Activated CD4-positive, alpha-beta T cell treated with anti-CD3 and anti-CD28 coated beads, Interleukin-2, amount 50 U/mL, for 4 hours (primary cell): ENCODE data around the gene UQCR11.
"Not testable (repeated sequence)": the region's sequence is repeated elsewhere in the genome, so short reads cannot be mapped to it uniquely, and the experiment has no call there.

Source experiments
- DNase-seq, 2 experiments: peaks; one replicate each; pipeline ENCODE4 v3.0.0-alpha.2; 2020

Gene UQCR11

DNA sequence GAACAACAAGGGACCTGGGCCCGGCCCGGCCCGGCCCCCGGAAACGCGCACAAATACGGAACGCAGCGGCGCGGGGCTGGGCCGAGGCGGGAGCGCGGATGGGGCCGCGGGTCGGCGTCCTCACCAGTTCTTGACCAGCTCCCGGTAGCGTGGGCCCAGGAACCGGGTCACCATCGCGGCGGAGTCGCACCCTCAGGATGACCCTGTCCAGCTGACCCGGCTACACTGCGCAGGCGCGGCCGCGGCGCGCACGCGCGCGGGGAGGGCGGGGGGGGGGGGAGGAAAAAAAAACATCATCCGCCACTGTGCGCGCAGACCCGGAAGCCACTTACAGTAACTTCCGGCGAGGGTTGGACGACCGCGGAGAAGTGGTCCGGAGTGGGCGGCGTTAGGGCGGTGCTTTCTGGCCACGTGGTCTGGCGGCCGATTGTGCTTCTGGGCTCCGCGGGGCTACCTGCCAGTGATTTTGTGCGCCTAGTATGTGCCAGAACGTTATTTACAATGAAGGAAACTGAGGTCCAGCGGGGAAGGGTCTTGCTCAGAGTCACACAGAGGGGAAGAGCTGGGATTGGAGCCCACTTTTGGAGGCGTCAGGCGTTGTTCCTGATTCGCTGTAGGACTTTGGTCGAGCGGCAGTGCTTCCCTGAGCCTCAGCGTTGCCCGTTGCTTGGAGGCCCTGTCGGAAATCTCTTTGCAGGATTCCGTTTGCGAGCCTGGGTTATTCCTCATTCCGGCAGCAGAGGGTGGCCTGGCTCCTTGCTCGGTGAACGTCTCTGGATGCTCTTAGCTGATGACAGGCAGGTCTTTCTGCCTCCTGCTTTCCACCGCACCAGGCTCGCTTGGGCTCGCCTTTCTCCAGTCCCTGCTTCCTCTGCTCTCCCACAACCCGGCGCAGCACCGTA lies at the start of gene UQCR11:
Gene UQCR11, minus strand, starts transcription at position 227 of the 902 bp plus-strand sequence. Its CDS starts 53 bp downstream, at position 174.
- peak; percentile 87 to 89 for DNase-seq

DNA sequence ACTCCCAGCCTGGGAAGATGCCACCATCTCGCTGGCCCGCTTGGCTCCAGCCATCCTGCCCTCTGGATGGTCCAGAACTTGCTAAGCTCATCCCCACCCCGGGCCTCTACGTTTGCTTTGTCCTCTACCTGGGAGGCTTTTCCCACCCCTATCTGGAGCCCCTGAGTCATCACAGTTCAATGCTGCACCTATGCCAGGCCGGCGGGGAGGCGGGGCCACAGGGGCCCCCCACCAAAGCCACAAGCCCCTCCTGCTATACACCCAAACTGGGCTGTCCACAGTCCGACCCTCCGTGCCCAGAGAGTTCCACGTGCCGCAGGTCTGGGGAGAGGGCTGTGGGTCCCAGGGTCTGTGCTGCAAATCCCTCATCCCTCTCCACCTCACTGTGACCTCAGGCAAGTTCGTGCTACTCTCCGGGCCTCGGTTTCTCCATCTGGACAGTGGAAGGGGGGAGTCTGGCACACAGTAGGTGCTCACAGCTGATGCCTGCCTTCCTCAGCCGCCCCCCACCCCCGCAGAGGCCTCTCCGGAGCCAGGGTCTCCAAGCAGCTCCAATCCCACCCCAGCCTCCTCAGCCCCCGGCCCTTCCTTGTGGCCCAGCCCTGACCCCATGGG lies 49.0 kb upstream of the UQCR11 start:
- no peak for DNase-seq

- DNase-seq, result no peak
These were observed 48.0 kb upstream of the UQCR11 start for GRCh38 chr19:1653300-1653628.

GRCh38 chr19:1652471-1653299 lies 47.4 kb upstream of the UQCR11 start, which contains the start of gene TCF3:
Gene TCF3, minus strand, starts transcription at chr19:1652615. Its CDS starts 2,367 bp downstream, at chr19:1650248.
- DNase-seq, result peak; percentile 97

DNA sequence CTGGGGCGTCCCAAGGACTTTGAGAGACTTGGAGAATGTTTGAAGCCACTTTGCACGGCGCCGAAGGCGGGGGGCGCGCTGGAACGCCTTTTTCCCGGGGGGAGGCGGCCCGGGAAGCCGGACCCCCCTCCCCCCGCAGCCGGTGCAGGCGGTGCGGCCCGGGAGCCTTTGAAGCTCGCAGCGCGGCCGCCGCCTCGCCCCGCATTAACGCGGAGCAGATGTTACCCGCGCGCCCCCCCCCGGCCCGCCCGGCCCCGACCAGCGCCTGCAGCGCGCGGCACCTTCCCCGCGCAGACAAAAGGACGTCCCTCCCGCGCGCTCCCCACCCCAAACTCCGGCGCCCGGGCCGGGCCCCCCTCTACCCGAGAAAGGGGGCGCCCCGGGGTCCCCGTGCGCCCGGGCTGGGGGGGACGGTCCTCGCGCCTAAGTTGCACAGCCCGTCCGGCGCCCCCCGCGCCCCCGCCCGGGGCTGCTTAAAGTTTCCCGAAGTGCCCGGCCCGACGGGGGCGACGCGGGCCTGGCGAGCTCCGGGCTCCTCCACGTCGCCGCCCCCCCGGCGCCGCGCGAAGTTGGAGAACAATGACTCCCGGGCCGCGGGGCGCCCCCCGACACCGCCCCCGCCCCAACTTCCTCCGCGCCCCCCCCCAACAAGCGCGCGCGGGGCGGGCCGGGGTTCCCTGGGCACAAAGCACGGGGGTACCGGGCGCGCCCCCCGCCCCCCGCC lies 46.5 kb upstream of the UQCR11 start:
- DNase-seq, result peak in 1 of 2 experiments; percentile 37

DNA sequence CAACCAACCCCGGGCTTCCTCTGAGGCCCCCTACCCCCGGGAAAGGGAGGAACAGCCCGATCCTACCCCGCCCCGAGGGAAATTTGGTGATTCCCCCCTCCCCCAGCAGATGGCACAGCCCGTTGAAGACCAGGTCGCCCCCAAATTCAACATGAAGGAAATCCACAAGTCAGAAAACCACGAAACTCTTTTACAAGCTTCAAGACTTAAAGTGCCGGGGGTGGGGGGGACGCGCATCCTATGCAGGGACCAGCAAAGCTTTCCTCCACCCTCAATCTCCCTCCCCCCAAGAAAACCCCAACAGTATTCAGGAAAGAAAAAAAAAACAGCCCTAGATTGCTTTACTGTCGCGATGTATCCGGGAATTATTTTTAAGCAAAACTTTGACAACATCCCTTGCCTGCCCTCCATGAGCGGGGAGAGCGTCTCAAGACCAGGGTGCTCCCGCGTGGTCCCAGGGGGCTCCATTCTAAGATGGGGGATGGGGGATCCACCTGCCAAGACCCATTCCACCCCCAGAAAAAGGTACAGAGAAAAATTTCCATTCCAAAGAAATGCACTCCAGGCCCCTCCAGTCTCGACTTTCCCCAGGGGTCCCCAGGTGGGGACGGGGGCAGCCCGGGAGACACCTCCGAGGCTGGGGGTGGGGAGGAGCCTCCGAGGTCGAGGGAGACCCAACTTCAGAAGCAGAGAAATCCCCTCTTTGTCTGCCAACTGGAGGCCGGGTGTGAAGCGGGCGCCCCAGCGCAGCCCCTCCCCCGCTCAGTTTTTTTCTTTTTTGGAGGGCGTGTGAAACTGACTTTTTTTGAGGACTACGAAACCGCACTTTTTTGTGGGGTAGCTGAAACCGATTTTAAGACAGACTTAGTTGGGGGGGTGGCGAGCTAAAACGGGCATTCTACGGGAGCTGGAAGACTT lies 45.6 kb upstream of the UQCR11 start:
- DNase-seq, result peak; percentile 45 to 46

DNA sequence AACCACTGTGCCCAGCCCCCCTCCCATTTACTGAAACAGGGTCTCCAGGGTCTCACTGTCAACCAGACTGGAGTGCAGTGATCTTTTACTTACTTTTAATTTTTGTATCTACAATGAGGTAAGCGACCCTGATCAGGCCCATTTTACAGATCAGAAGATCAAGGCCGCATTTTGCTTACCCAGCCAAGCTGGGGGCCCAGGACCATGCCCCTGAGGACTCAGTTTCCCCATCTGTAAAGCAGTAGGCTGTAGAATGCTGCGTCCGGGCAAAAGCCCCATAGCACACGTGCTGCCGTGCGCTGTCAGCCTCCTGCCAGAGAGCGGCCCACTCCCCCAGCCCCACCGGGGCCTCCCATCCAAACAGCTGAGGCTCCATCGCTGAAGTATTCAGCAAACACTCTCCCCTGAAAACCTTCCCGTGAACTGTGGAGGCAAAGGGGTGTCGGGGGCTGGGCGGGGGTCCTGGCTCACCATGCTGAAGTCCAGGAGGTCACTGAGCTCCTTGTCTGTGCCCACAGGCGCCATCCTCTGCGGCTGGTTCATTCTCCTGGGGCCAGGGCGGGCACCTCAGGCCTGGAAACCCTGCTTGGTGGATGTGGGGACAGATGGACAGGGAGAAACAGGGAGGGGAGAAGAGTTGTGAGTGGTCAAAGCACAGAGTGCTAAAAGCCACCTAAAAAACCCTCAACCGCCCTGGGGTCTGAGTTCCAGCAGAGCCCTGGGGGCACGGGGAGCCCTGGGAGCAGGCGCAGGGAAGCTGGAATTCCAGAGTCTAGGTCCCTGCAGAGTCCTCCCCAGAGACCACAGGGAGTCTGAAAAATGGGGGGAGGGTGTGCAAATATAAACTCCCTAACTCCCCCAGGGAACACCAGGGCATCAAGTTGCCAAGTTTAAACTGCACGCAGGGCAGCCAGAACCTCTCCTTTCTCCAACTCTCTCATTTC lies 44.7 kb upstream of the UQCR11 start:
- no peak for DNase-seq

DNA sequence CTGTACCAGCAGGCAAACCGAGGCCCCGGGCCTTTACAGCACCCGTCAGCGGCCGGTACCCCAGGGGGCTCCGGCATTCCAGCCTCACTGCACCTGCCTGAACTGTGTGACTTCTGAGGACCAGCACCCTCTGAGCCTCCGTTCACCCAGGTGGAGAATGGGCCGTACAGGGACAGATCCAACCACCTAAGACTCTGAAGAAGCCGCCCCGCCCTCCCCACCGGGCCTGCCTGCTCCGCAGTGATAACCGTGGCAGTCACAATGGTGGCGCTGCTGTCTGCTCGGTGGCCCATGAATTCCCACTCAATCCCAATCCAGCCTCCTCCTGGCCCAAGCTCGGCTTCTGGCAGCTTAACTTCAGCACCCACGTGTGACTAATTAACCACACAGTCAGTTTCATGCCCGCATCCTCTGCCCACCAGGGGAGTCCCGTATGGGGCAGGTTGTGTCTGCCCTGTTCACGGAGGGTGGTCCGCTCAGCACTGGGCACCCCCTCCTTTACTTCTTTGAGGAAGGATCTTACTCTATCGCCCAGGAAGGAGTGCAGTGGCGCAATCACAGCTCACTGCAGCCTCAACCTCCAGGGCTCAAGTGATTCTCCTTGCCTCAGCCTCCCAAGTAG lies 43.8 kb upstream of the UQCR11 start:
- no peak for DNase-seq

- no peak for DNase-seq
These were observed 43.2 kb upstream of the UQCR11 start for GRCh38 chr19:1648459-1648849.

GRCh38 chr19:1647501-1648458 lies 42.5 kb upstream of the UQCR11 start:
- DNase-seq, result no peak

- no peak for DNase-seq
These were observed 41.6 kb upstream of the UQCR11 start for GRCh38 chr19:1646659-1647453.

GRCh38 chr19:1646149-1646548 lies 40.9 kb upstream of the UQCR11 start:
- DNase-seq, result no peak

DNA sequence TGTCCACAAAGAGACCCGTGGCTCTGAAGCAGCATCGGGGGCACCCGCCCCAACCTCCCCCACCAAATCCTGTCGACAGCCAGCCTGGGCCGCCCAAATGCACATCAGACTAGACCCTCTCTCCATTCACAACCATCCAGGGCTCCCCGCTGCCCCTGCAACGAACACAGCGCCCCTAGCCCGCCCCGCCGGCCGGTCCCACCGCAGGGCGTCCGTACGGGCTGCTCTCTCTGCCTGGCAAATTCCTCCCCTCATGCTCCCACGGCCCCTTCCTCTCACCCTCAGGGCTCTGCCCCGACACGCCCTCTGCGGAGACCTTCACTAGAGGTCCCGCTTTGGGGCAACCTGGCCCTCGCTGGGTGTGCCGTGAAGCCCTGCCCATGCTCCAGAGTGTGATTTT lies 40.0 kb upstream of the UQCR11 start:
- no peak for DNase-seq

- DNase-seq, result no peak
These were observed 38.8 kb upstream of the UQCR11 start for GRCh38 chr19:1644070-1644469.

DNA sequence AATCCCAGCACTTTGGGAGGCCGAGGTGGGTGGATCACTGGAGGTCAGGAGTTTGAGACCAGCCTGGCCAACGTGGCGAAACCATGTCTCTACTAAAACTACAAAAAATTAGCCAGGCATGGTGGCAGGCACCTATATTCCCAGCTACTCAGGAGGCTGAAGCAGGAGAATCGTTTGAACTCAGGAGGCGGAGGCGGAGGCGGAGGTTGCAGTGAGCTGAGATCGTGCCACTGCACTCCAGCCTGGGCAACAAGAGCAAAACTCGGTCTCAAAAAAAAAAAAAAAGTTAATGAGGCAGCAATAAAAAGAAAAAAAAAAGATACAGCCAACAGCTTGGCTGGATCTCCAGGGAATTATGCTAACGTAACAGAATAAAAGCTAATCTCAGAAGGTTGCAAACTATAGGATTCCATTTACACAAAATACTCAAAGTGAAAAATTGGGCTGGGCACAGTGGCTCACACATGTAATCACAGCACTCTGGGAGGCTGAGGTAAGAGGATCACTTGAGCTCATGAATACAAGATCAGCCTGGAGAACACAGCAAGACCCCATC lies 35.7 kb upstream of the UQCR11 start:
- not testable (repeated sequence) for DNase-seq

DNA sequence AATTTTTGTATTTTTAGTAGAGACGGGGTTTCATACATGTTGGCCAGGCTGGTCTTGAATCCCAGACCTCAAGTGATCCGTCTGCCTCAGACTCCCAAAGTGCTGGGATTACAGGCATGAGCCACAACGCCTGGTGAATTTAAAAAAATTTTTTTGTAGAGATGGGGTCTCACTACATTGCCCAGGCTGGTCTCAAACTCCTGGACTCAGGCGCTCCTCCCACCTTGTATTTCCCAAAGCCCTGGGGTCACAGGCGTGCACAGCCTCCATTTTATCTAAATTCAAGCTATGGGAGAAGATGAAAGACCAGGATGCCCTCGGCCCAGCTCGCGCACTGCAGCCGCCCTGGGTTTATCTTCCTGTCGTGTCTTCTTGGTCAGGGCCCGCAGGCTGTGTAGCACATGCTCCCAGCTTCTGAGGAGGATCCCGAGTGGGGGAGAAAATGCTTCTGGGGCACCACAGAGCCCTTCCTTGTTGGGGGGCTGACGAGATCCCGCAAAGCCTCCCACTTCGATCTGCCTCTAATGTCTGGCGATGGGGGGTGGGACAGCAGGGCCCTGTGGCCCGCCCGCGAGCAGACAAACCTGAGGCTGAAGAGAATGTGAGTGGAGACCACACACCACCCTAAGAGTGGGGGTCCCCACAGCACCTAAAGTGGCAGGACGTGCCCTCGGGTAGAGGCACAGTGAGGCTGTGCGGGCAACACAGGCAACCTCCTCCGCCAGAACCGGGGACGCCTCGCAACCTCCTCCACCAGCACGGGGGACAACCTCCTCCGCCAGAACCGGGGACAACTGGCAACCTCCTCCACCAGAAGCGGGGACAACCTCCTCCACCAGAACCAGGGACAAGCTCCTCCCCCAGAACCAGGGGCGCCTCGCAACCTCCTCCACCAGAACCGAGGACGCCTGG lies 31.3 kb upstream of the UQCR11 start:
- no peak for DNase-seq

GRCh38 chr19:1634938-1635243 lies 29.6 kb upstream of the UQCR11 start:
- no peak for DNase-seq
